B cell (primary cell): Measurements from ENCODE around the gene STPG3. TPM values are rescaled to one million over a fixed set of nuclear protein-coding genes. Genes with fewer than 3 reads are reported as not detected.

Experiments
- ATAC-seq: fragments of 200-7000 bp; cut with Tn5 transposase; one replicate; pipeline ENCODE4 v1.10.0; 2021; ENCODE audit warnings: low read depth, mild to moderate bottlenecking, moderate number of reproducible peaks, moderate library complexity
- CTCF ChIA-PET: fragments of 350-600 bp; sonication (Branson Sonifier 250); formaldehyde crosslinking; loops from one replicate; lab custom pipeline; 2021; ENCODE audit warnings: antibody characterized with exemption, inconsistent platforms; lab: Charles Lee
- POLR2A ChIA-PET: fragments of 350-600 bp; sonication (Branson Sonifier 250); formaldehyde crosslinking; loops from one replicate; lab custom pipeline; 2021; ENCODE audit warnings: antibody characterized with exemption; lab: Charles Lee
- DNase-seq: peaks from one replicate; pipeline ENCODE4 v3.0.0; 2013
- H2AFZ ChIP-seq: 2 replicates; pipeline ENCODE4 v1.6.1; 2012; ENCODE audit warnings: mild to moderate bottlenecking, low read depth, low read length; ENCODE audit not compliant: insufficient read depth, poor library complexity, severe bottlenecking
- H3K27ac ChIP-seq, 2 donors: 1 replicate in 1 of 2; 2 replicates in 1 of 2; pipeline ENCODE4 v1.5.1; 2012 to 2013; ENCODE audit warnings: low read length in 2 of 2, mild to moderate bottlenecking in 2 of 2, moderate library complexity in 1 of 2
- H3K27me3 ChIP-seq, 4 experiments: fragments of 200-600 bp in 1 of 4; sonication (generic) in 1 of 4; replicated peaks in 1 of 4; 1 replicate in 2 of 4; 2 replicates in 2 of 4; pipeline versions ENCODE4 v1.6.1 to v1.7.0; 2013 to 2016; ENCODE audit warnings: low read length in 3 of 4, mild to moderate bottlenecking in 2 of 4, mixed read lengths in 1 of 4, moderate library complexity in 1 of 4; ENCODE audit not compliant: insufficient read depth in 4 of 4, control insufficient read depth in 3 of 4; ENCODE audit errors: control extremely low read depth in 1 of 4
- H3K36me3 ChIP-seq, 2 experiments: replicated peaks in 1 of 2; 1 replicate in 1 of 2; 2 replicates in 1 of 2; pipeline versions ENCODE4 v1.6.1 to v1.7.1; 2013; ENCODE audit warnings: low read length in 1 of 2; ENCODE audit not compliant: insufficient read depth in 2 of 2, control insufficient read depth in 1 of 2; ENCODE audit errors: control extremely low read depth in 1 of 2, extremely low read depth in 1 of 2
- H3K4me1 ChIP-seq, 2 donors: fragments of 200-600 bp in 1 of 2; sonication (generic) in 1 of 2; 1 replicate in 1 of 2; 2 replicates in 1 of 2; pipeline versions ENCODE4 v1.5.1 to v1.6.1; 2013 to 2017; ENCODE audit warnings: low read length in 2 of 2; ENCODE audit not compliant: control insufficient read depth in 2 of 2, insufficient read depth in 2 of 2
- H3K4me2 ChIP-seq: replicated peaks from 2 replicates; pipeline ENCODE3; 2012; ENCODE audit warnings: mild to moderate bottlenecking, low read depth, low read length; ENCODE audit not compliant: poor library complexity, severe bottlenecking
- H3K4me3 ChIP-seq, 5 experiments: fragments of 200-600 bp in 1 of 5; sonication (generic) in 1 of 5; 1 replicate in 3 of 5; 2 replicates in 2 of 5; pipeline versions ENCODE4 v1.5.1 to v1.7.0; 2011 to 2016; ENCODE audit warnings: low read length in 4 of 5, mild to moderate bottlenecking in 4 of 5, low read depth in 2 of 5, control low read depth in 1 of 5, moderate library complexity in 1 of 5; ENCODE audit not compliant: insufficient read depth in 1 of 5; ENCODE audit errors: control extremely low read depth in 1 of 5, extremely low read depth in 1 of 5
- H3K79me2 ChIP-seq: fragments of 200-600 bp; sonication (generic); one replicate; pipeline ENCODE4 v1.6.0; 2016; ENCODE audit warnings: low read length; ENCODE audit not compliant: control insufficient read depth, insufficient read depth
- H3K9ac ChIP-seq: fragments of 200-600 bp; sonication (generic); 2 replicates; pipeline ENCODE4 v1.6.1; 2017; ENCODE audit warnings: mild to moderate bottlenecking, low read length, moderate library complexity
- H3K9me3 ChIP-seq, 3 donors: one replicate each; pipeline versions ENCODE4 v1.6.1 to v1.7.1; 2013; ENCODE audit warnings: low read length in 2 of 3; ENCODE audit not compliant: control insufficient read depth in 2 of 3, insufficient read depth in 1 of 3; ENCODE audit errors: control extremely low read depth in 1 of 3
- H4K20me1 ChIP-seq: 2 replicates; pipeline ENCODE4 v1.6.0; 2012; ENCODE audit warnings: mild to moderate bottlenecking, low read length; ENCODE audit not compliant: insufficient read depth, control insufficient read depth, poor library complexity, severe bottlenecking
- H3K27ac Mint-ChIP-seq: one replicate; pipeline ENCODE4 v1.8.0; 2021; ENCODE audit warnings: mixed read lengths
- H3K27me3 Mint-ChIP-seq: one replicate; pipeline ENCODE4 v1.8.0; 2021; ENCODE audit warnings: mixed read lengths
- H3K4me1 Mint-ChIP-seq: one replicate; pipeline ENCODE4 v1.8.0; 2021; ENCODE audit warnings: mixed read lengths
- H3K4me3 Mint-ChIP-seq: one replicate; pipeline ENCODE4 v1.8.0; 2021; ENCODE audit warnings: mixed read lengths
- H3K9me3 Mint-ChIP-seq: one replicate; pipeline ENCODE4 v1.8.0; 2022; ENCODE audit warnings: mixed read lengths; ENCODE audit not compliant: insufficient read depth
- EZH2 ChIP-seq: IDR thresholded peaks from 2 replicates; pipeline ENCODE4 v1.6.1; 2012; ENCODE audit warnings: borderline replicate concordance, low read depth, mild to moderate bottlenecking, moderate library complexity, low read length; ENCODE audit not compliant: insufficient read depth, poor library complexity, severe bottlenecking
- WGBS: methylation state at CpG from one replicate; pipeline ENCODE4 v1.1.5; 2013; ENCODE audit warnings: missing lambda C conversion rate; ENCODE audit not compliant: insufficient coverage; 5-methylcytosine and 5-hydroxymethylcytosine counted together
- intact Hi-C: fragments of 100-400 bp; cut with micrococcal nuclease; formaldehyde crosslinking; loops from one replicate; pipeline ENCODE4 v1.10.0; 2022
- polyA plus RNA-seq: library from polyadenylated mRNA; depleted of rRNA; stranded (reverse); fragments of >200 nt; gene quantifications from 2 replicates; pipeline ENCODE4 v1.2.3, GENCODE V29; 2012
- total RNA-seq, 2 donors: library from RNA; stranded (reverse); fragments of 120-200 nt in 1 of 2; gene quantifications; 1 replicate in 1 of 2; 2 replicates in 1 of 2; pipeline versions ENCODE4 v1.2.3 to v1.2.4, GENCODE V29; 2013 to 2022
- TF ChIP-seq, protein P1 (sequence below): fragments of 200-600 bp; IDR thresholded peaks from one replicate; pipeline ENCODE4 v1.8.0; 2022; ENCODE audit warnings: antibody characterized with exemption, mild to moderate bottlenecking

Gene STPG3
- total and polyA plus RNA-seq, 2 donors (not counting 1 experiment from before 2014, with no cell fraction given) = not detected

GRCh38 chr9:137301081-137301947 is 50.2 kb downstream of the STPG3 start:
- peak overlapping the region; percentile 83 for H3K4me3 Mint-ChIP-seq
- Histone ChIP-seq H2AFZ (peak overlapping the region; percentile 64), H3K27me3 (peaks cover 0 to 70% (median 41%) of the 10 kb centered on the region in 4 experiments), H4K20me1 (peaks cover 9% of the 10 kb centered on the region), H3K36me3 (no peaks in the 10 kb centered on the region), H3K4me3 (peak overlapping the region; percentile 35 to 58 (median 46)), H3K79me2 (no peaks in the 10 kb centered on the region), H3K27ac (no peak overlapping the region), H3K9ac (peak overlapping the region; percentile 63), H3K4me1 (peaks cover 46 to 48% of the 10 kb centered on the region in 2 donors), H3K4me2 (peak overlapping the region; percentile 94), H3K9me3 (peaks cover 0 to 26% (median 0%) of the 10 kb centered on the region in 3 donors)
- DNase-seq (peak; percentile 67), ATAC-seq (no peak)
- H3K4me1 Mint-ChIP-seq = peaks cover 24% of the 10 kb centered on the region
- intact Hi-C loops = no loop called here
- H3K27ac Mint-ChIP-seq = peak overlapping the region; percentile 20
- H3K27me3 Mint-ChIP-seq = peaks cover 18% of the 10 kb centered on the region
- H3K9me3 Mint-ChIP-seq = no peaks in the 10 kb centered on the region
- POLR2A ChIA-PET = interaction anchor here (0.9 to 1.9 kb wide), 5 partner anchors 11 to 122 kb away, joined by 3 to 6 read pairs (median 5); partner anchors contain the start of genes EXD3, NOXA1 and TUBB4B
- WGBS = 1% methylated on average over 115 of the region's 115 CpGs
- TF ChIP-seq, protein P1, sequence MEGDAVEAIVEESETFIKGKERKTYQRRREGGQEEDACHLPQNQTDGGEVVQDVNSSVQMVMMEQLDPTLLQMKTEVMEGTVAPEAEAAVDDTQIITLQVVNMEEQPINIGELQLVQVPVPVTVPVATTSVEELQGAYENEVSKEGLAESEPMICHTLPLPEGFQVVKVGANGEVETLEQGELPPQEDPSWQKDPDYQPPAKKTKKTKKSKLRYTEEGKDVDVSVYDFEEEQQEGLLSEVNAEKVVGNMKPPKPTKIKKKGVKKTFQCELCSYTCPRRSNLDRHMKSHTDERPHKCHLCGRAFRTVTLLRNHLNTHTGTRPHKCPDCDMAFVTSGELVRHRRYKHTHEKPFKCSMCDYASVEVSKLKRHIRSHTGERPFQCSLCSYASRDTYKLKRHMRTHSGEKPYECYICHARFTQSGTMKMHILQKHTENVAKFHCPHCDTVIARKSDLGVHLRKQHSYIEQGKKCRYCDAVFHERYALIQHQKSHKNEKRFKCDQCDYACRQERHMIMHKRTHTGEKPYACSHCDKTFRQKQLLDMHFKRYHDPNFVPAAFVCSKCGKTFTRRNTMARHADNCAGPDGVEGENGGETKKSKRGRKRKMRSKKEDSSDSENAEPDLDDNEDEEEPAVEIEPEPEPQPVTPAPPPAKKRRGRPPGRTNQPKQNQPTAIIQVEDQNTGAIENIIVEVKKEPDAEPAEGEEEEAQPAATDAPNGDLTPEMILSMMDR = no peak
- peak; percentile 93 for TF ChIP-seq EZH2
- CTCF ChIA-PET = interaction anchor here (0.8 to 4.1 kb wide), 20 partner anchors 8 to 234 kb away, joined by 3 to 25 read pairs (median 4); partner anchors contain the start of genes EXD3, MAN1B1 and NOXA1
